ENCODE measurements around the gene MBLAC1.
A peak's percentile ranks its signal among the peaks of the same experiment; 100 is the strongest.

MBLAC1 gene

GRCh38 chr7:100098913-100099312, 27.9 kb upstream of the MBLAC1 start:
- no peak for DNase-seq

DNA sequence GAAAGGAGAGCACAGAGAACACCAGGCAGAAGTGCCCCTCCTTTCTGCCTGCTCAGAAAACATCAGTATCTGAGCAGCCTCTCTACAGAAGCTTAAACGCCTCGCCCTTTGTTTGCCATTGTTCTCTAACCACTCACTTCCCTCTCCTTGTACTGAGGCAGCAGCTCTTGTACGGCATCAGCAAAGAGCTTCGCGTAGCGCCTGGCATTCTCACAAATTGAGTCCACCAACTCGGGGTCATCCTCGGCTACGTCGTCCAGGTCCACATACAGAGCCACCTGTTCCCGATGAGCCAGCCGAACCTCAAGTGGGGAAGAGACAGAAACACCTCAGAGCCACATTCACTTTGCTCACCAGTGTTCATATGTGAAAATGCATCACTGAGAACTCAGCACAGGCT, 27.3 kb upstream of the MBLAC1 start:
- no peak for DNase-seq

DNA sequence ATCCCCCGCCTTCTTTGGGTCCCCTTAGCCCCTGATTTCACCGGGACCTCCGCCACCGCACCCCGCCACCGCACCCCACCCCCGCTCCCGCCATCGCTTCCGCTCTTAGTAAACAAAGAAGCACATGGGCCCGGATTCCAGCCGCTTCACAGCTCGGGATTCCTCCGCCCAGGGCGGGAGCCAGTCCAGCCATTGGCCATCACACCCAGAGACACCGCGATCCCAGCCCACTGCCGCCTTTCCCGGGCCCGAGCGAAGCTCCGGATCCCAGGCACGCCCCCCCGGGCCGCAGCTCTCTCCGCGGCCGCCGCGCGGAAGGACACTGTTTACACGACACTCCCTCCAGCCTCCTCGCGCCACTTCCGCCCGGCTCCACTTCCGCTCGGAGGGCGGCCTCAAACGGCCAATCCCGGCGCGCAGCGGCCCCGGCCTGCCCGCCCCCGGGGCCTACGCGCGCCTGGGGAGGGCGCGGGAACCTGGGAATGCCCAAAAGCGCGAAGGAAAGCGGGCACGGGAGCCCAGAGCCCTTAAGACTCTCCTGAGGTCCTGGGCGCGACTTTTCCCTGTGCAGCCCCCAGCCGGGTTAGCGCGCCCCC, 26.2 kb upstream of the MBLAC1 start:
- peak; percentile 94 for DNase-seq

DNA sequence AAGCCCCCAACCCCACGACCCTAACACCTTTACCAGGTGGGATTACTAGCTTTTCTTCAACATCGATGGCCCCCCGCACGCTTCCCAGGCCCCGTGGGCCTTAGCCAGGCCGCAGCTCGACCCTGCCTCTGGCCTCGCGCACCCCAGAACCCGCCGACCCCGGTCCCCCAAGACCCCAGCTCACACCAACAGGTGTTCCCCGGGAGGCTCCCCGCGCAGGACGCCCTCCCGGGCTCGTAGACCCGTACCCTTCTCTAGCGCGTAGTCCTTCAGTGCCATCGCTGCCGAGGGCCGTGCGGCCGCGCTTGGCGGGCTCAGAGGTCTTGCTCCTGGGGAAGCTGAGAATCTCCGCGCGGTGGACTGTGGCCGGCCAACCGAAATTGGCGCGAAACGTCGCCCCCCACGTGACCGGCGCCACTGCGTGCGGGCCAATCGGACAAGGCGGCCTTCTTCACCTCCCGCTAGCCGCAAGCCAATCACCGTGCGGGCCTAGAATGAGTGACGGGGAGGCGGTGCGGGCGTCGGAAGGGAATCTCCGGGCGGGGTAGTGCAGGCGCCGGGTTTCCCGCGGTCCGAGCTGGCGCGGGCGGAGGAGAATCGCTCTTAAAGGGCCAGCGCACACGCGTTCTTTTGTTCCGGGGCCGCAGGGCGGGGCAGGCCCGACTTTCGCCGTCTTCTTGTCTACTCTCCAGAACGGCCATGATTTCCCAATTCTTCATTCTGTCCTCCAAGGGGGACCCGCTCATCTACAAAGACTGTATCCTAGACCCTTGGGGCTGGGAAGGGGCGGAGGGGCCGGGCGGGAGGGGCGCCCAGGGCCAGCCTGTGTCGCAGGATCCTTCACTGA, 25.5 kb upstream of the MBLAC1 start, which contains the start of the genes AP4M1 and MCM7:
Gene AP4M1, plus strand, starts transcription at position 628 of the 847 bp plus-strand sequence. Its CDS starts 72 bp downstream, at position 700.
Gene MCM7, minus strand, starts transcription at position 382 of the 847 bp plus-strand sequence. Its CDS starts 103 bp downstream, at position 279.
- peak; percentile 98 for DNase-seq

DNA sequence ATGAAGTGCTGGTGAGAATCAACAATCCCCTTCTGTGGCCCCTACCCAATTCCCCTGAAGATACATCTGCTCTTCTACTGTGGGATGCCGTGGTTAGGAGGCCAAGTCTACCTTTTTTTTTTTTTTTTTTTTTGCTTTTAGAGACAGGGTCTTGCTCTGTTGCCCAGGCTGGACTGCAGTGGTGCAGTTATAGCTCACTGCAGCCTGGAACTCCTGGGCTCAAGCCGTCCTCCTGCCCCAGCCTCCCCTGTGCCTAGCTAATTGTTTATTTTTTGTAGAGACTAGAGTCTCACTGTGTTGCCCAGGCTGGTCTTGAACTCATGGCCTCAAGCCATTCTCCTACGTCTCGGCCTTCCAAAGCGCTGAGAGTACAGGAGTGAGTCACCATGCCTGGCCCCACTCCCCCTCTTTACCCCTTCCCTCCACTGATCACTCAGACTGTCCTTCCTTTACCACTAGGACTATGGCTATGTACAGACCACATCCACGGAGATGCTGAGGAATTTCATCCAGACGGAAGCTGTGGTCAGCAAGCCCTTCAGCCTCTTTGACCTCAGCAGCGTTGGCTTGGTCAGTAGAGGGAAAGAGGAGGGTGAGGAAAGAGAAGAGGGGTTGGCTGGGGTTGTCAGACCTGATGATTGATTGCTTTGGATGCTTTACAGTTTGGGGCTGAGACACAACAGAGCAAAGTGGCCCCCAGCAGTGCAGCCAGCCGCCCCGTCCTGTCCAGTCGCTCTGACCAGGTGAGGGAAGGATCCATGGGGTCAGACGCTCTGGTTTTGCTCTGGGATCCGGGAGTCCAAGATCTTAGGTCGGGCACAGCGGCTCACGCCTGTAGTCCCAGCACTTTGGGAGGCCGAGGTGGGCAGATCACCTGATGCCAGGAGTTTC, 23.6 kb upstream of the MBLAC1 start:
- no peak for DNase-seq

- DNase-seq: no peak
These were observed 21.2 kb upstream of the MBLAC1 start for GRCh38 chr7:100105534-100105933.

GRCh38 chr7:100106633-100107032, 20.1 kb upstream of the MBLAC1 start:
- no peak for DNase-seq

DNA sequence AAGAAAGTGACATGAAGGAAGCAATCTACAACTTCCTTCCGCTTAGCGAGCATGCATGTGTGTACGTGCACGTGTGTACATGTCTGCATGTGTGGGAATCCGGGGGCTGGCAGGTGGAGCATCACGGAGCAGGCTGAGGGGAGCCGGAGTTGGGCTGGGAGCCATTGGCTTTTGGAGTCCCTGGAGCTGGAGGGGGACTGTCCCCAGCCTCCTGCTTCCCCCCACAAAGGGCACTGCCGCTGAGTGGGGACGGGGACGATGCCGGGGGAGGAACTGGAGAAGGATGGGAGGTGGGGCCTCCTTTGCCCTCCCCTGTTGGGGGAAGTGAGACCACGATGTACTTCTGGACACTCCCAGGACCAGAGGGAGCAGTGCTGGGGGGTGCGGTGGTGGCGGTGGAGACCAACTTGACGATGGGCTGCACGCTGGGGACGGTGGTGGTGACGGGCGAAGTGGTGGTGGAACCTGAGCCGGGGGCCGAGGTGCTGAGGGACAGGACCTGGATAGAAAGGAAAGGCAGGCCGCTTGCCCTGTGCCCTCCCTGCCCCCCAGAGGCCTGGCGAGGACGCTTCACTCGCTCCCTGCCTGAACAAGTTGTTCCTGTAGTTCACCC, 19.5 kb upstream of the MBLAC1 start:
- no peak for DNase-seq

DNA sequence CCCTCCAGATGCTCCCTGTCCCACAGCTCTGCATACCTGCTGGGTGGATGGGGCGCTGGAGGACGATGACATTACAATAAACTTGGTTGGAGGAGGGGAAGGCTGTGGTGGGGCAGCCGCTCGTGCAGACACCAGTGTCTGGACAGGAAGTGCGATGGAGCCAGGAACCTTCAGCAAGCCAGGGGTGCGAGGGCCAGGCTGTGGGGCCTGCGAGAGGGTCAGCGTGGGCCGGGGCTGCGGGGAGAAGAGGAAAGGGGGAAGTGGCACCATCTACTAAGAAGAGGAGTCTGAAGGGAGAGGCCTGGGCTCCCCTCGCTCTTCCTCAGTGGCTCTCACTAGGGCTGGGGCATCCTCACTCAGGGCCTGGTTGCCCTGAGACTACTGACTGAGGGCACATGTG, 18.9 kb upstream of the MBLAC1 start:
- no peak for DNase-seq

DNA sequence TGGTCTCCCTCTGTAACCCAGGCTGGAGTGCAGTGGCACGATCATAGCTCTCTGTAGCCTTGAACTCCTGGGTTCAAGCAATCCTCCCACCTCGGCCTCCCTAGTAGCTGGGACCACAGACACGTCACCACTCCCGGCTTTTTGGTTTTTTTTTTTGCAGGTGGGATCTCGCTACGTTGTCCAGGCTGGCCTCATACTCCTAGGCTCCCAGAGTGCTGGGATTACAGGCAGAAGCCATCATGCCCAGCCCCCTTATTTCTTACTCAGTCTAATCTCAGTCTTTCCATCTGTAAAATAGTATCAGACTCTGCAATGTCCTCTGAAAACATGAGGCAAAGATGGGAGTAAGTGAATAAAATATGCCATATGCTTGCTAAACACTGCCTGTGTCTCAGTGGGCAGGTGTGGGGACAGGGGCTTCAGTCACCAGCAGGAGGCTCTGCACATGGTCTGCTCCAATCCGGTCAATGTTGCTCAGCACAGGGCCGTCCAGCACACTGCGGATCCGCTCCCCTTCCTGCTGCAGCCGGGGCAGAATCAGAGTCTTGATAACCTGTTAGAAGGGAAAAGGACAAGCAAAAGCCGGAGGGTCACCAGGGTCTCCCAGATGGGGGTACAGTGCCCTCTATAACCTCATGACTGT, 17.1 kb upstream of the MBLAC1 start:
- no peak for DNase-seq

GRCh38 chr7:100111156-100111555, 15.6 kb upstream of the MBLAC1 start:
- DNase-seq: no peak

- DNase-seq: no peak
These were observed 14.9 kb upstream of the MBLAC1 start for GRCh38 chr7:100111914-100112313.

DNA sequence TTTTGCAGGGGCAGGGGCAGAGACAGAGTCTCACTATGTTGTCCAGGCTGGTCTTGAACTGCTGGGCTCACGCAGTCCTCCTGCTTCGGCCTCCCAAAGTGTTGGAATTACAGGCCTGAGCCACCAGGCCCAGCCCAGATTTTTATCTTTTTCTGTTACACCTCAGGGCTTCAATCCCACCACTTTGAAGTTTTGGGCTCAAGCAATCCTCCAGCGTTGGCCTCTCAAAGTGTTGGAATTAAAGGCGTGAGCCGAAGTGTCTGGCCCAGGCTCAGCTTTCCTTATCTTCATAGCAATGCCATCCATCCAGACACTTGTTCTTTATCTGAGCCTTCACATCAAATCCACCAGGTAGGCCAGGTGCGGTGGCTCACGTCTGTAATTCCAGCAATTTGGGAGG, 11.7 kb upstream of the MBLAC1 start:
- no peak for DNase-seq

- no peak for DNase-seq
These were observed 8.2 kb upstream of the MBLAC1 start for GRCh38 chr7:100118388-100119071.

GRCh38 chr7:100119072-100119969, 7.4 kb upstream of the MBLAC1 start, which contains the start of the genes CNPY4 and TAF6:
Gene CNPY4 (plus strand): TSS chr7:100119634. CDS start chr7:100119745, 111 bp downstream.
Gene TAF6 (minus strand): TSS chr7:100119358. CDS start chr7:100114209, 5,149 bp downstream.
- DNase-seq: peak; percentile 93

DNA sequence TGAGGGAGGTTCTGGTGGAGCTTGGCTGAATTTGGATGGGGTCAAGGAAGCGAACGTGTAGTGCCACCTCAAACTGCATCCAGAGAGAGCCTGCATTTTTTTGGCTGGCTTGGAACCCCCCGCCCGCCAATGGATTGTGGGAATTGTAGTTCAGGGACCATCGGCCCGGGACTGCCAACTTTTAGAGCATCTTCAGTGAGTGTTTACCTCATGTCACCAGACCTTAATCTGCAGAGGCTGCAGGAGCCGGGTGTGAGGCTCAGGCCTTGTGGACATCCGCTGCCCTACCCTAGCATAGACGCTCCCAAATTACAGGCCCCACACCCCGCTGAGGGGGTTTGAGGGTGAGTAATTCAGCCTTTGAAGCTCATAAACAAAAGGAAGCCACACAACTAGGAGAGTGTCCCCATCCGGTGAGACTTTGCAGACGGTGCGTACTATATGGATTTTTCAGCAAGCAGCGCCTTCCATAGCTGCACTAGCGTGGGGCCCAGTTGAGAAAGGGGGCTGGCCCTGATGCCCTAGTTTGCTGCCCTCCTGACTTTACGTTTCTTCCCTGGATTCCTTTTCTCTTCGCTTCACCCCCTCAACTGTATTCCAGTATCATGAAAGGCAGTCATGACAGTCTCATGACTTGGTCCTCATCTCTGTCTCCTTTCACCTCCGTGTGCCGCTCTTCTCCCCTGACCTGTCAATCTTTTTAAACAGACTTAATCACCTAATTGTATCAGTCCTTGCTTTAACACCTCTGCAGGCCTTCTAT, 6.6 kb upstream of the MBLAC1 start:
- DNase-seq: no peak

- no peak for DNase-seq
These were observed 6.1 kb upstream of the MBLAC1 start for GRCh38 chr7:100120733-100121036.

- DNase-seq: peak; percentile 74
These were observed 4.7 kb upstream of the MBLAC1 start for GRCh38 chr7:100122067-100122466.

GRCh38 chr7:100122568-100122967, 4.2 kb upstream of the MBLAC1 start:
- no peak for DNase-seq
